Spleen (tissue), 7 donors: ENCODE results near the gene ERBB2.

ENCODE experiments used
- POLR2A ChIP-seq, 3 donors: fragments of 450-650 bp; IDR thresholded peaks; one replicate each; pipeline ENCODE4 v1.5.1; 2017; ENCODE audit warnings: antibody characterized with exemption in 3 of 3, mild to moderate bottlenecking in 1 of 3
- TF ChIP-seq, protein P1 (sequence below), 11 experiments: fragments of 200-600 bp in 7 of 11; fragments of 450-650 bp in 4 of 11; sonication (generic) in 4 of 11; IDR thresholded peaks in 8 of 11; conservative IDR thresholded peaks in 3 of 11; 1 replicate in 7 of 11; 2 replicates in 4 of 11; pipeline versions ENCODE4 v1.4.0 to v1.8.0; 2016 to 2021; ENCODE audit warnings: antibody characterized with exemption in 11 of 11, inconsistent platforms in 4 of 11, mild to moderate bottlenecking in 1 of 11
- donor health status: DM: no; HTN: no; CAD: no; lungs with moderate emphysema.
- donor health status: DM: no; HTN: no; CAD: no.
- donor health status: DM: no; HTN: no; CAD: no.

DNA sequence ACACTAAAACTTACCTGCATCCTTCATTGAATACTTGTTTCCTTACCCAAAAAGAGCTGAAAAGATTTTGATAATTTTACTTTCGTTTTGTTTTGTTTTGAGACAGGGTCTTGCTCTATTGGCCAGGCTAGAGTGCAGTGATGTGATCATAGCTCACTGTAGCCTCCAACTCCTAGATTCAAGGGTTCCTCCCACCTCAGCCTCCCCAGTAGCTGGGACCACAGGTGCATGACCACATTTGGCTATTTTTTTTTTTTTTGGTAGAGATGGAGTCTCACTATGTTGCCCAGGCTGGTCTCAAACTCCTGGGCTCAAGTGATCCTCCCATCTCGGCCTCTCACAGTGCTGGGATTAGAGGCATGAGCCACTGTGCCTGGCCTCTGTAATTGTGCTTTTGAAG lies 44.8 kb upstream of the ERBB2 start:
- TF ChIP-seq, protein P1, sequence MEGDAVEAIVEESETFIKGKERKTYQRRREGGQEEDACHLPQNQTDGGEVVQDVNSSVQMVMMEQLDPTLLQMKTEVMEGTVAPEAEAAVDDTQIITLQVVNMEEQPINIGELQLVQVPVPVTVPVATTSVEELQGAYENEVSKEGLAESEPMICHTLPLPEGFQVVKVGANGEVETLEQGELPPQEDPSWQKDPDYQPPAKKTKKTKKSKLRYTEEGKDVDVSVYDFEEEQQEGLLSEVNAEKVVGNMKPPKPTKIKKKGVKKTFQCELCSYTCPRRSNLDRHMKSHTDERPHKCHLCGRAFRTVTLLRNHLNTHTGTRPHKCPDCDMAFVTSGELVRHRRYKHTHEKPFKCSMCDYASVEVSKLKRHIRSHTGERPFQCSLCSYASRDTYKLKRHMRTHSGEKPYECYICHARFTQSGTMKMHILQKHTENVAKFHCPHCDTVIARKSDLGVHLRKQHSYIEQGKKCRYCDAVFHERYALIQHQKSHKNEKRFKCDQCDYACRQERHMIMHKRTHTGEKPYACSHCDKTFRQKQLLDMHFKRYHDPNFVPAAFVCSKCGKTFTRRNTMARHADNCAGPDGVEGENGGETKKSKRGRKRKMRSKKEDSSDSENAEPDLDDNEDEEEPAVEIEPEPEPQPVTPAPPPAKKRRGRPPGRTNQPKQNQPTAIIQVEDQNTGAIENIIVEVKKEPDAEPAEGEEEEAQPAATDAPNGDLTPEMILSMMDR (IDR thresholded peaks at IDR 0.05 in 8 of 11, conservative IDR thresholded peaks at IDR 0.05 in 3 of 11): no peak
- no peak for TF ChIP-seq POLR2A (IDR thresholded peaks at IDR 0.05)
